Measurements from ENCODE around the gene NALCN.
"Not testable (repeated sequence)": the region's sequence is repeated elsewhere in the genome, so short reads cannot be mapped to it uniquely, and the experiment has no call there.

Gene NALCN

DNA sequence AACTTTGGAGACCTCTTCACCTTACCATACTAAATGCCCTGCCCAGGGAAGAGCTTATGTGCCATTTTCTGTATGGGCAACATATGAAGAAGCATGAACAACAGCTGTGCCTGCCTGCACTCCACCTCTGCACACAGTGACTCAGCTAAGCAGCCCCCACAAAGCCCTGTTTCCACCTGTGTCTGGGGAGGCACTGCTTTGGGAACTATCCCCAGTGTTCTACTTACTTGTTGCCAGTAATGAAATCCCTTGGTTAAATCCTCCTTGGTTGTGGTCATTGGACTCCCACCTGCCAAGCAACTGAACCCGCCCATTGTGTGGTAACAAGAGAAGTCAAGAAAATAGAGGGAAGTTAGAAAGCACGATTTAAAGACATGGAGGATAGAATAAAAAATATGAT is 84.6 kb downstream of the NALCN start:
- no peak for DNase-seq

GRCh38 chr13:101327871-101328270 is 88.4 kb downstream of the NALCN start:
- no peak for DNase-seq

- DNase-seq: no peak
Measured at GRCh38 chr13:101326710-101327109, 89.6 kb downstream of the NALCN start.

GRCh38 chr13:101325423-101325822 is 90.9 kb downstream of the NALCN start:
- DNase-seq: no peak

GRCh38 chr13:101323601-101324000 is 92.7 kb downstream of the NALCN start:
- DNase-seq: no peak

DNA sequence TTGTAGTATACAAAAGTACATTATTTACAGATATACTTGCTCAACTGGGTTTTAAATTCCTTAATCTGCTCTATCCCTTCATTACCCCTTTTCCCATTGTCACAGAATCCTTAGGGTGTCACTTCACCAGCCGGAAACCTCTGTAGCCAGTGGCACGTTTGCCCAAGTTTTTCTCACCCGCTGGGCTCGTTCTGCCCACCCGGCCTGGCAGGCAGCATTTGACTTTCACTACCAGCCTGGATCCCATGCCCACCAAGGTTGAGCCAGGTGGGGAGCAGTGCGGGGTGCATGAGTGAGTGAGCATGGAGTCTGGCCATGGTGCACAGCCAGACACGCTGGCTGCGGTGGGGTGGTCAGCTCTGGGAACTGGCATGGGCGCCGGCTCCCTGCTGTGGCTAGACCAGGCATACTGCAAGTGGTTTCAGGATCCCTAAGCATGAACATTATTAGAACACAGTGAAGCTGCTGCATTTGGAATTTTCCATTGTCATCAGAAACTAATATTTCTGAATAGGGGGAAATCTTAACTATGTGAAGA is 98.3 kb downstream of the NALCN start:
- no peak for DNase-seq

- DNase-seq: not testable (repeated sequence)
Measured at GRCh38 chr13:101313479-101313878, 102.8 kb downstream of the NALCN start.

- no peak for DNase-seq
Measured at GRCh38 chr13:101309014-101309619, 107.2 kb downstream of the NALCN start.

- DNase-seq: no peak
Measured at GRCh38 chr13:101308247-101309013, 107.9 kb downstream of the NALCN start.

- no peak for DNase-seq
Measured at GRCh38 chr13:101307181-101307701, 109.1 kb downstream of the NALCN start.

- DNase-seq: no peak
Measured at GRCh38 chr13:101306773-101307172, 109.5 kb downstream of the NALCN start.

DNA sequence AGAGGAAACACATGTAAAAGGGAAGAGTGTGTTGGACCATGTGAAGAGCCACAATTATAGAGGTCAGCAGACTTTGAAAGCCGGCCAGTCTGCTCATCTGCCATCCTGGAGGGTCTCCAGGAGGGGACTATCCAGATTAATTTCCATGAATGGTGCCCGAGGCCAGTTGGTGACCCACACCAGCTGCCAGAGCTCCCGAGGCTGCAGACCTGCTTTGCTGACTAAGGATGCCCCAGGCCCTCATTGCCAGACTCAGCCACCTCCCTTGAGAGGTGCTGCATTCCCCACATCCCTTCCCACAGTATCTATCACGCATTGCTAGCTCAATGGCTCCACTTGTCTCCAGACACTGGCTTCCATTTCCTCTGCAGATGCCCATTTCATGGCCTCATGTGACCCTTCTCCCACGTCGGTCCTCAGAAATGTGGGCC is 110.3 kb downstream of the NALCN start:
- DNase-seq: no peak

- DNase-seq: no peak
Measured at GRCh38 chr13:101303521-101303920, 112.8 kb downstream of the NALCN start.

- DNase-seq: no peak
Measured at GRCh38 chr13:101301053-101301452, 115.3 kb downstream of the NALCN start.

DNA sequence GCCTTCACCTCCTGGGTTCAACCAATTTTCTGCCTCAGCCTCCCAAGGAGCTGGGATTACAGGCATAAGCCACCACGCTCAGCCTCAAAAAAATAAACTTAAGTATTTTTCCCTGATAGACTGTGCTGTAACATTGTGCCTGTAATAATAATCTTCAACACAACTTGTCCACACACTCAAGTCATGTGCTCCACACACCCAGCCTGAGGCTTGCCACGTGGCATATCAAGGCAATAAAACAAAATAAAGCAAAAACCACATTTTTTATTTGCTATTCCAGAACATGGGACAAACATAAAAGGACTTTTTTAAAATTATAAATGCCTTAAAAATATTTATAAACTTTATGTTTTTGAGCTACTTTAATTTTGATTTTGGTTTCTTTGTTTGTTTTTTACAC is 115.8 kb downstream of the NALCN start:
- no peak for DNase-seq

- no peak for DNase-seq
Measured at GRCh38 chr13:101298517-101298916, 117.8 kb downstream of the NALCN start.

DNA sequence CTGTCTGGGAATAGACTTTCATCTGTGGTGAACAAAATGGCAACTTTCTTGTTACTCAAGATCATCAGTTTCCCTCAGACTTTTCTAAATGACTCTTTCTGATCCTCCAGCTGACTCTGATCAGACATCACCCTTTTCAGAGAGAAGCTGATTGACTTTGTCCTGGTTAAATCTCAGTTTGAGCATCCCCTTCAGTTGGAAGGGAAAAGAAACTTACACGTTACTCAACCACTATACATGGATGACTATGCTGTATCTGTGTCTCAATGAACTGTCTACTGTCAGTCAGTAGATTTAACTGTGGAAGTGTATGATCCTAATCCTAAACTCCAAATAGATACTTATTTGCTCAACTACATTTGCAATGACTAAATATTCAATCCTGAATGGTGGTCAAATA is 118.5 kb downstream of the NALCN start:
- no peak for DNase-seq

DNA sequence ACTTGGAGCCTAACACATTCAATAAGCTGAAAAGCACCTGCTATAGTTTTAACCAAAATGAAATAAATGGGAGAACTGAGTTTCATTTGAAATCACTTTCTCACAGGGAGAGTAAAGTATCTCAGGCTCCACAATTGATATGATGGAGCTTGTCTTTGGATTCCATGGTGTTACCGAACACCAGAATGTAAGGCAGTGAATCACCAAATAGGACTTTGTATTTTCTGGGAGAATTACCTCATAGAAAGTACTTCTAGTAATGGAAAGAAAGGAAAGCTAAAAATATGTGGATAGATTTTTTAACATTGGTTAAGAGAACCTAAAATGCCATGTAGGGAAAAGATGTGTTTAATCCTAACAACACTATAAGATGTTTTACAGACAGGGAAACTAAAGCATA is 123.6 kb downstream of the NALCN start:
- DNase-seq: no peak

DNA sequence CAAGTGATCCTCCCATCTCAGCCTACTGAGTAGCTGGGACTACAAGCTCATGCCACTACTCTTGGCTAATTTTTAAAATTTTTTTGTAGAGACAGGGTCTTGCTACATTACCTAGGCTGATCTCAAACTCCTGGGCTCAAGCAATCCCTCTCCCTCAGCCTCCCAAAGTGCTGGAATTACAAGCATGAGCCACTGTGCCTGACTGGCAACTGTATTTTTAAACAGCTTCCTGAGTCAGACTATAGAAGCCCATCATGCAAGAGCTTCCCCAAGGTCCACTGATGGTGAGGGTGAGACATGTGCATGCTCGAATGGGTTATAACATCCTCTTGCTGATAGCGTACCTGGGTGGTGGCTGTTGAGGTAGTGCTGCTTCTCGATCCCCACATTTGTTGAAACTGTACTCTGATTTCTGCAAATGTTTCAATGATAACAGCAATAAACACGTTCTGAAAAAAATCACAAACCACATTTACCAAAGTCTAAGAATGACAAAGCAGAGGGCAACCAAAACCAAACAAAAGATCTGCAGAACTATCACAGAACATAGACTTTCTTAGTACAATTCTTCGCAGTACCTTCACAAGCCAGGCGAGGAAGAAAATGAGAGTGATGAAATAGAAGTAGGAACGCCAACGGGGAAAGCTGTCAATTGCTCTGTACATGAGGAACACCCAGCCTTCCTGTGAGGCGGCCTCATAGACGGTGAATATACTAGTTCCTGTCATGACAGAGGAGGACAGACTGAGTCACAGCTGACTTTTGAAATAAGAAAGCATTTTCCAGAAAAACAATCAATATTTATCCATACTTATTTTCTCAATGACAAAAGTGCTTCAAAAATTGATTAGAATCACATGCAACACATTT is 124.4 kb downstream of the NALCN start:
- no peak for DNase-seq

DNA sequence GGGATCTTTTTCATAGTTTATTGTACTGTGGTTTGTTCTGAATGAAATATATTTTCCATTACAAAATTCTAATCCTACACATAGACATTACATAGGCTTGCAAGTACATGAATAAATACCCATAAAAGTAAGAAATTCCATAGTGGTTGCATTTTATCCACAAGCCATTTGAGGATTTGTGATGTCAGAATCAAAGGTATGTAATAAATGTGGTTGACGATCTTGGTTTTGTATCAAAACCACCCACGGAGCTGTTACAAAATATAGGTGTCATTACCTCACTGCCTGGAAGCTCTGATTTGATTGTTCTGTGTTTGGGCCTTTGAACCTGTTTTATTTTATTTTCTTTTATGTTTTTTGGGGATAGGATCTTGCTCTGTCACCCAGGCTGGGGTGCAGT is 125.1 kb downstream of the NALCN start:
- no peak for DNase-seq

GRCh38 chr13:101289764-101290163 is 126.5 kb downstream of the NALCN start:
- DNase-seq: no peak

DNA sequence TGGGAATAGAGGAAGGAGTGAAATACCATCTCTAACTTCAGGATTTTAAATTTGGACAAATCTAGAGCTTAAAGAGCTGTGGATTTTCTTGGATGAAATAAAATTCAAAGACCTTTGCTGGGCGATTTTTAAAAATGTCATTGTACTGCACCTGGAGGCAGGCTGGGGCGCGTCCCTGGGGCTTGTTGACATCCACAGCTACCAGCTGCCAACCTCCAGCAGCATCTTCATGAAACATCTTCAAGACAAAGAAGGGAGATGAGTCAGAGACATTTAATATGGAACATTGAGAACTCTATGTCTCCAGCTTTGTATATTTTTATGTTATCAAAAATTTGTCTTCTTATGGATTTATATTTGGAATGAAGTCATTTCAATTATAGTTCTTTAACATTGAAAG is 132.5 kb downstream of the NALCN start:
- no peak for DNase-seq

GRCh38 chr13:101272886-101273285 is 143.4 kb downstream of the NALCN start:
- no peak for DNase-seq
